Measurements from ENCODE around the gene XIRP1.

GRCh38 chr3:39144095-39144747 is 48.2 kb downstream of the XIRP1 start:
- no peak for TF ChIP-seq CTCF (IDR thresholded peaks at IDR 0.05)
- TF ChIP-seq POLR2A (IDR thresholded peaks at IDR 0.05): no peak

Data from ovary (tissue), 3 donors.